Endothelial cell of umbilical vein (primary cell): ENCODE results near the gene ANGEL1. TPM values are rescaled to one million over a fixed set of nuclear protein-coding genes. Genes with fewer than 3 reads are reported as not detected.

Experiments
- BruUV-seq: library from RNA; stranded (reverse); fragments of 400-500 nt; replicated peaks from 2 replicates; lab custom pipeline; 2021; lab: Mats Ljungman, UMichigan
- CTCF ChIA-PET: fragments of 300-600, 350-600 bp; sonication (Branson Sonifier 250); formaldehyde crosslinking; loops from one replicate; lab custom pipeline; 2021; ENCODE audit warnings: antibody characterized with exemption, inconsistent platforms; lab: Charles Lee
- POLR2A ChIA-PET: fragments of 300-600, 350-600 bp; sonication (Branson Sonifier 250); formaldehyde crosslinking; loops from one replicate; lab custom pipeline; 2021; ENCODE audit warnings: antibody characterized with exemption, inconsistent platforms; lab: Charles Lee
- DNase-seq: peaks from one replicate; pipeline ENCODE4 v3.0.0-alpha.2; 2011; ENCODE audit warnings: low read depth, low spot score
- FAIRE-seq: peaks from 2 replicates; lab custom pipeline; 2011; peaks lifted over from hg19 to GRCh38; lab: Jason Lieb, UNC
- H2AFZ ChIP-seq: 2 replicates; pipeline ENCODE4 v1.6.0; 2012; ENCODE audit warnings: low read depth, low read length, control low read depth, inconsistent platforms
- H3K27ac ChIP-seq: 2 replicates; pipeline ENCODE4 v1.5.1; 2011; ENCODE audit warnings: low read depth, mild to moderate bottlenecking, control low read depth, low read length, moderate library complexity; ENCODE audit not compliant: insufficient read depth
- H3K27me3 ChIP-seq, 2 experiments: 2 replicates each; pipeline versions ENCODE4 v1.6.0 to v1.6.1; 2011; ENCODE audit warnings: low read length in 2 of 2, mixed read lengths in 1 of 2; ENCODE audit not compliant: control insufficient read depth in 2 of 2, insufficient read depth in 2 of 2
- H3K36me3 ChIP-seq, 2 experiments: 2 replicates in 1 of 2; 3 replicates in 1 of 2; pipeline ENCODE4 v1.5.1; 2011; ENCODE audit warnings: low read length in 2 of 2, mild to moderate bottlenecking in 1 of 2, moderate library complexity in 1 of 2; ENCODE audit not compliant: control insufficient read depth in 2 of 2, insufficient read depth in 2 of 2; ENCODE audit errors: extremely low read depth in 1 of 2
- H3K4me1 ChIP-seq: 3 replicates; pipeline ENCODE4 v1.5.1; 2011; ENCODE audit warnings: mild to moderate bottlenecking, low read length; ENCODE audit not compliant: control insufficient read depth, insufficient read depth; ENCODE audit errors: extremely low read depth
- H3K4me2 ChIP-seq: 2 replicates; pipeline ENCODE4 v1.6.1; 2011; ENCODE audit warnings: low read length, control low read depth, mixed read lengths; ENCODE audit not compliant: insufficient read depth
- H3K4me3 ChIP-seq, 3 experiments: fragments of 200-600 bp in 1 of 3; sonication (generic), shearing (Covaris generic) in 1 of 3; replicated peaks in 1 of 3; 2 replicates each; pipeline ENCODE4 v1.5.1; 2011 to 2016; ENCODE audit warnings: control low read depth in 3 of 3, low read length in 3 of 3, mild to moderate bottlenecking in 2 of 3, inconsistent platforms in 1 of 3, low read depth in 1 of 3, moderate library complexity in 1 of 3; ENCODE audit not compliant: insufficient read depth in 1 of 3
- H3K79me2 ChIP-seq: 2 replicates; pipeline ENCODE4 v1.6.0; 2012; ENCODE audit warnings: low read length, inconsistent platforms; ENCODE audit not compliant: control insufficient read depth, insufficient read depth
- H3K9ac ChIP-seq: replicated peaks from 2 replicates; pipeline ENCODE3; 2011; ENCODE audit warnings: low read length, control low read depth; ENCODE audit not compliant: insufficient read depth; ENCODE audit errors: extremely low read depth
- H3K9me1 ChIP-seq: replicated peaks from 3 replicates; pipeline ENCODE4 v1.6.0; 2011; ENCODE audit warnings: mild to moderate bottlenecking, low read length; ENCODE audit not compliant: control insufficient read depth, insufficient read depth; ENCODE audit errors: extremely low read depth
- H3K9me3 ChIP-seq: replicated peaks from 2 replicates; pipeline ENCODE4 v1.5.1; 2012; ENCODE audit warnings: low read length, inconsistent platforms; ENCODE audit not compliant: control insufficient read depth, insufficient read depth
- H4K20me1 ChIP-seq: replicated peaks from 2 replicates; pipeline ENCODE3; 2011; ENCODE audit warnings: mild to moderate bottlenecking, low read length; ENCODE audit not compliant: control insufficient read depth, insufficient read depth; ENCODE audit errors: extremely low read depth
- EZH2 ChIP-seq: IDR thresholded peaks from 2 replicates; pipeline ENCODE4 v1.6.1; 2012; ENCODE audit warnings: borderline replicate concordance, low read depth, mild to moderate bottlenecking, moderate library complexity, low read length, inconsistent platforms; ENCODE audit not compliant: severe bottlenecking
- FOS ChIP-seq: IDR thresholded peaks from 2 replicates; pipeline ENCODE4 v1.6.1; 2011; ENCODE audit warnings: mild to moderate bottlenecking, low read length, moderate library complexity, borderline replicate concordance; ENCODE audit not compliant: insufficient read depth
- GATA2 ChIP-seq: IDR thresholded peaks from 2 replicates; pipeline ENCODE4 v1.7.0; 2011; ENCODE audit warnings: low read depth, mild to moderate bottlenecking, moderate library complexity, mixed read lengths, low read length; ENCODE audit not compliant: insufficient read length, insufficient read depth
- JUN ChIP-seq: IDR thresholded peaks from 2 replicates; pipeline ENCODE4 v1.6.1; 2011; ENCODE audit warnings: borderline replicate concordance, low read depth; ENCODE audit not compliant: insufficient read length, insufficient read depth
- MYC ChIP-seq: IDR thresholded peaks from one replicate; pipeline ENCODE4 v1.6.1; 2011; ENCODE audit warnings: mild to moderate bottlenecking, low read depth, low read length
- POLR2A ChIP-seq: IDR thresholded peaks from 2 replicates; pipeline ENCODE4 v1.6.1; 2012; ENCODE audit warnings: low read depth, mild to moderate bottlenecking, control low read depth, low read length
- POLR2AphosphoS5 ChIP-seq: IDR thresholded peaks from 2 replicates; pipeline ENCODE4 v1.6.1; 2012; ENCODE audit warnings: low read depth, mild to moderate bottlenecking, control low read depth, low read length, moderate library complexity; ENCODE audit not compliant: insufficient read depth
- dilution Hi-C: fragments of 300-500 bp; cut with MboI; formaldehyde crosslinking; loops from one replicate; pipeline ENCODE4 v1.15.0; 2019; ENCODE audit warnings: low sequenced_read_pairs; ENCODE audit not compliant: extremely low pct_ligation_motif_present
- intact Hi-C: fragments of 100-400 bp; cut with micrococcal nuclease; formaldehyde crosslinking; loops from one replicate; pipeline ENCODE4 v1.10.0; 2022
- polyA plus RNA-seq, 4 experiments: library from polyadenylated mRNA; depleted of rRNA in 3 of 4; stranded (reverse) in 3 of 4; unstranded in 1 of 4; fragments of >200 nt; gene quantifications; 2 replicates each; pipeline versions ENCODE4 v1.2.1 to v1.2.3, GENCODE V29; 2011 to 2012; ENCODE audit warnings: missing spikeins in 1 of 4
- total RNA-seq: library from RNA; stranded (reverse); gene quantifications from 2 replicates; pipeline ENCODE4 v1.2.3, GENCODE V29; 2021
- TF ChIP-seq, protein P1 (sequence below), 2 donors: IDR thresholded peaks; 1 replicate in 1 of 2; 2 replicates in 1 of 2; pipeline ENCODE4 v1.5.1; 2011; ENCODE audit warnings: low read length in 2 of 2, mild to moderate bottlenecking in 2 of 2, moderate library complexity in 2 of 2, control low read depth in 1 of 2, inconsistent platforms in 1 of 2, low read depth in 1 of 2; ENCODE audit not compliant: insufficient read depth in 1 of 2; ENCODE audit errors: extremely low read depth in 1 of 2
- TF ChIP-seq, protein P2 (sequence below): IDR thresholded peaks from 2 replicates; pipeline ENCODE4 v1.6.1; 2011; ENCODE audit not compliant: insufficient read depth, insufficient read length

ANGEL1 gene
- total and polyA plus RNA-seq, 2 donors (not counting 3 experiments of a cell fraction or from before 2014, with no cell fraction given): 14.8 to 22.0 TPM

DNA sequence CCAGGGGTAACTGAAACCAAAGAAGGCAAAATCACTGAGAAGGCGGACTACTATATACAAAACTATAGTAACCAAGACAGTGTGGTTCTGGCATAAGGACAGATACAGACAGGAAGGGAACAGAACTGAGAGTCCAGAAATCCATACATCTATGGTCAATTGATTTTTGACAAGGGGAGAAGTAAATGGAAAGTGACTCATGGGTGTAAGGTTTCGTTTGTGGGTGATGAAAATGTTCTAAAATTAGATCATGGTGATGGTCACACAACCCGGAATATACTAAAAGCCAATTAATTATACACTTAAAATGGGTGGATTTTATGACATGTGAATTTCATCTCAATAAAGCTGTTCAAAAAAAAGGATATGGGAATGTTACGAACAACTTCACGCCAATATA lies 18.7 kb downstream of the ANGEL1 start:
- Histone ChIP-seq H3K27me3 (no peaks in the 10 kb centered on the region), H3K4me1 (no peaks in the 10 kb centered on the region), H3K4me2 (no peak overlapping the region), H3K27ac (no peak overlapping the region), H2AFZ (no peak overlapping the region), H3K79me2 (no peaks in the 10 kb centered on the region), H3K9me1 (no peaks in the 10 kb centered on the region), H3K9ac (no peak overlapping the region), H3K36me3 (peaks cover 6 to 17% of the 10 kb centered on the region in 2 experiments), H4K20me1 (no peaks in the 10 kb centered on the region), H3K9me3 (no peaks in the 10 kb centered on the region), H3K4me3 (no peak overlapping the region)
- TF ChIP-seq, protein P1, sequence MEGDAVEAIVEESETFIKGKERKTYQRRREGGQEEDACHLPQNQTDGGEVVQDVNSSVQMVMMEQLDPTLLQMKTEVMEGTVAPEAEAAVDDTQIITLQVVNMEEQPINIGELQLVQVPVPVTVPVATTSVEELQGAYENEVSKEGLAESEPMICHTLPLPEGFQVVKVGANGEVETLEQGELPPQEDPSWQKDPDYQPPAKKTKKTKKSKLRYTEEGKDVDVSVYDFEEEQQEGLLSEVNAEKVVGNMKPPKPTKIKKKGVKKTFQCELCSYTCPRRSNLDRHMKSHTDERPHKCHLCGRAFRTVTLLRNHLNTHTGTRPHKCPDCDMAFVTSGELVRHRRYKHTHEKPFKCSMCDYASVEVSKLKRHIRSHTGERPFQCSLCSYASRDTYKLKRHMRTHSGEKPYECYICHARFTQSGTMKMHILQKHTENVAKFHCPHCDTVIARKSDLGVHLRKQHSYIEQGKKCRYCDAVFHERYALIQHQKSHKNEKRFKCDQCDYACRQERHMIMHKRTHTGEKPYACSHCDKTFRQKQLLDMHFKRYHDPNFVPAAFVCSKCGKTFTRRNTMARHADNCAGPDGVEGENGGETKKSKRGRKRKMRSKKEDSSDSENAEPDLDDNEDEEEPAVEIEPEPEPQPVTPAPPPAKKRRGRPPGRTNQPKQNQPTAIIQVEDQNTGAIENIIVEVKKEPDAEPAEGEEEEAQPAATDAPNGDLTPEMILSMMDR (IDR thresholded peaks at IDR 0.05; ENCODE audit: extremely low read depth in 1 of 2, insufficient read depth in 1 of 2, low read depth in 1 of 2, low read length in 2 of 2): no peak
- TF ChIP-seq EZH2: no peak
- TF ChIP-seq POLR2AphosphoS5: no peak
- no peak for TF ChIP-seq FOS
- no peak for TF ChIP-seq GATA2
- TF ChIP-seq POLR2A: no peak
- no peak for TF ChIP-seq MYC
- no peak for TF ChIP-seq JUN
- TF ChIP-seq, protein P2, sequence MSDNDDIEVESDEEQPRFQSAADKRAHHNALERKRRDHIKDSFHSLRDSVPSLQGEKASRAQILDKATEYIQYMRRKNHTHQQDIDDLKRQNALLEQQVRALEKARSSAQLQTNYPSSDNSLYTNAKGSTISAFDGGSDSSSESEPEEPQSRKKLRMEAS: no peak
- DNase-seq: no peak
- FAIRE-seq: no peak
- no TSS peak for BruUV-seq
- intact Hi-C loops: no loop called here
- ChIA-PET POLR2A (no interaction called here), CTCF (no interaction called here)
- dilution Hi-C loops: no loop called here
